NOMO-1 treated with dmso at 0.1 percent for 144 hours (cell line): ENCODE results near the gene SYNGR1.
"Not testable (repeated sequence)": the region's sequence is repeated elsewhere in the genome, so short reads cannot be mapped to it uniquely, and the experiment has no call there.

Experiments used
- DNase-seq: peaks from one replicate; lab custom pipeline; 2025; ENCODE audit not compliant: unreplicated experiment; lab: John Stamatoyannopoulos, UW

Gene SYNGR1

DNA sequence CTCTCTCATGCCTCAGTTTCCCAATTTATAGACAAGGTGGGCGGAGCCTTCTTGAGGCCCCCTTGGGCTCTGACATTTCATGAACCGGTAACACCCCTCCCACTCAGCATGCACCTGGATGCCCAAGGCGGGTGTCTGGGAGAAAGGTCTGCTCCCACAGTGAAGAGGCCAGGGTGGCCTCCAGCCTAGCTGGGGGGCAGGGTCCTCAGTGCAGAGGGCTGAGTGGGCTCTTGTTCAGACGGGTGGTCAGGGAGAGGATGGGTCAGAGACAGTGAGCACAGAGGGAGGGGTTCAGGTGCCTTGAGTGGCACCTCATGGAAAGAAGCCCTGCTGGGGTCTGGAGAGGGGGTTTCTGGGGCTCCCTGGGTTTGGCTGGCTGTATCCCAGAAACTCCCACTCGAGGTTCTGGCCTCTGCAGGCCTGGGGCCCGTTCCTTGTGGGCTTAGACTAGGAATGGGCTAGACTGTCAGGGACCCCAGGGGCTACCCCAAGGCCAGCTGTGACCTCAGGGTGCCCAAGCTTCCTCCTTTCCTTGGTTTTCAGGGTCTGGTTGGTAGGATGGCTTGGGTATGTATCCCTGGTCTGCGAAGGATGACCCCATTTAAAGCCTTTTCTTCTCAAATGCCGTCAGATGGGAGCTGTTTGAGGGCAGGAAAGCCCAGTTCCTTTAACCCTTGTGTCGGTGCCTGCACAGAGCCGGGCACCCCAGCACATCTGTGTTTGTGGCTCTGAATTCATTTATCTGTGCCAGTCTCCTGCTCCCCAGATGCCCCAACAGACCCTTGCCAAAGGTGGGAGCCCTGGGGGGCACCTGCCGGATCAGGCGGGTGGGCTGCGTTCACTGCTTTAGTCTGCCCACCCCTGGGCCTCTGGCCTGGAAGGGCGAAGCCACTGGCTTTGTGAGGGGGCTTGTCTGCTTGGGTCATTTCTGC is 1.2 kb downstream of the SYNGR1 start:
- no peak for DNase-seq

DNA sequence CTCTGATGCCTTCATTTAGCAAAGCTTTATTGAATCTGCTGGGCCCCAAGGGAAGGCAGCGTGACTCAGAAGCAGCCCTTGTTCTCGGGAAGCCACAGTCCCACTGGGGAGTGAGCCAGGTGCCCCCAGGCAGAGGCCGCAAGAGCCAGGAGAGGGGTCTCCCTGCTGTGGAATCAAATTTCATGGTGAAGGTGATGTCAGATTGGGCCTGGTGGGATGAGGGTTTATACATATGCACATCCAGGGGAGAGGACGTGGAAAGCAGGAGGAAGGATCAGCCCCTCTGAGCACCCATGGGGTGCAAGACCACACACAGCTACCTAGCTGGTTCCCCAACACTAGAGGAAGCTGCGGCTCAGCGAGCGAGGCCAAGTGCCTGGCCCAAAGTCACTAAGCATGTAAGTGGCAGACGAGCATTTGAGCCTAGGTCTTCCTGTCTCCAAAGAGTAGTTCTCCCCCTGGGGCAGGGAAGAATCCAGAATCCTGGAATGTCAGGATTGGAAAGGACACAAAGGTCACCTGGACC is 2.0 kb downstream of the SYNGR1 start:
- DNase-seq = no peak

DNA sequence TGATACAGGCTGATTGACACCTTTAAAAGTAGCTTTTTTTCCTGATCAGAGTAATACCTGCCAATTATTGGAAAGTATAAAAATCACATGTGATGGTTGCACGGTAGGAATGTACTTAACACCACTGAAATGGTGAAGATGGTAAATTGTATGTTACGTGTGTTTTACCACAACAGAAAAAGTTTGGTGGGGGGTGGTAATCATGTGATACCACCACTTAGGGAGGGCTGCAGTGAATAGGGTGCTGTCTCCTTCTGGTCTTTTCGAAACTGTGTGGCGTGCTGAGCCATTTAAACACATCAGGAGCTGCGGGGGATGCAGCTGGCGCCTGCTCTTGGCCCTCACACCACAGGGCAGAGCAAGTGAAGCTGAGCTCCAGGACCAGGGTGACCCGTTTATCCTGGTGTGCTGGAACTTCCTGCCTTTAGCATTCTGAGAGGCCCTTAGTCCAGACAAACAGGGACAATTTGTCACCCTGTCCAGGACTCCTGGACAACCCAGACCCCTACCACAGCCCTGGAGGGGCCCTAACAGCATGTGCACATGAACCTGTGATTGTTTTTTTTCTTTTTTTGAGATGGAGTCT is 2.6 kb downstream of the SYNGR1 start:
- no peak for DNase-seq

DNA sequence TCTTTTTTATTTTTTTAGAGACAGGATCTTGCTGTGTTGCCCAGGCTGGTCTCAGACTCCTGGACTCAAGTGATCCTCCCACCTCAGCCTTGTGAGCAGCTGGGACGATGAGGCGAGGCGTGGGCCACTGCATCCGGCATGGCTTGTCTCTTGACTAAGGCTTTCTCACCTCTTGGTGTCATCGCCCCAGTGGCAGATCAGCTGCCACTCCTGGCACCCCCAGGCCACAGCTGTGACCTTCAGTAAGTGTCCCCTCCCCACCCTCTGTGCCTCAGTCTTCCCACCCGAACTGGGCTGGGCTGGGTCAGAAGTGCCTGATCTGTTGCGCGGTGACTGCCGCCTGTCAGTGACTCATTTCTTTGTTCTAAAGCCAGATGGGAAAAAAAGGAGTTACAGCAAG is 3.6 kb downstream of the SYNGR1 start:
- no peak for DNase-seq

DNA sequence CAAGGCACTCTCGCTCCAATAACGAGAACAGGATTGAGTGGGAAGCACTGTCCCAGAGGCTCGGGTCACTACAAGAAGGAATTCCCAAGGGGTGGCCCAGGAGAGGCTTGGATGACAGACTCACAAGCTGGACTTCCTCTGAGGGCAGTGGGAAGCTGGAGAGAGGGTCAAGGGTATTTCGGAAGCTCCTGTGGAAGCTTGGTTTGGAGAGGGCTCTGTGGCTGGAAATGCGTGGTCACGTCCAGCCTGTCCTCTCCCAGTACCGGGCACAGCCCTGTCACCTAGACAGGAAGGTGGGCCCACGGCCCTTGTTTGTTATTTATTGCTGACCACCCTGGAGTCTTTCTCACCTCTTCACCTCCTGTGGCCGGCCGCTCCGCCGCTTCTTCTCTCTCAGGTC is 5.3 kb downstream of the SYNGR1 start:
- no peak for DNase-seq

DNA sequence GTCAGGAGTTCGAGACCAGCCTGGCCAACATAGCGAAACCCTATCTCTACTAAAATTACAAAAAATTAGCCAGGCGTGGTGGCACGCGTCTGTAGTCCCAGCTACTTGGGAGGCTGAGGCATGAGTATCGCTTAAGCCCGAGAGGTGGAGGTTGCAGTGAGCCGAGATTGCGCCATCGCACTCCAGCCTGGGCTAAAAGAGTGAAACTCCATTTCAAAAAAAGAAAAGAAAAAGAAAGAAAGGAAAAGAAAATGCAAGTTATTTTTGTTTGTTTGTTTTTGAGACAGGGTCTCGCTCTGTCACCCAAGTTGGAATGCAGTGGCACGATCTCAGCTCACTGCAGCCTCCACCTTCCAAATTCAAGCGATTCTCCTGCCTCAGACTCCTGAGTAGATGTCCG is 6.0 kb downstream of the SYNGR1 start:
- not testable (repeated sequence) for DNase-seq

DNA sequence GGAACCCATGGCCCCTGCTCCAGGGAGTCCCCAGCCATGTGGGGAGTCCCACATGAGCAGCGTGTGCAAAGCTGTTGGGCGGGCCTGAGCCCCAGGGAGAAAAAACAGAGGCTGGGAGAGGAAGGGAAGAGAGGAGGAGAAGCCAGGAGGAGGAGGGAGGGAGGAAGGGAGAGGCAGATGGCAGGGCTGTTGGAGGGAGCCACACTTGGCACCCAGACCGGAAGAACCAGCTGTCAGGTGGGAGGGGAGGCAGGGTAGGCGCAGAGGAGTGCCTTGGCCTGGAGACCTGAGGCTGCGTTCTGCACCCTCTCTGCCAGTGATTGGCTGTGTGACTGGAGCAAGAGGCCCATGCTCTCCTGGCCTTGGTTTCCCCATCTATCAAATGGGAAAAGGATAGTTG is 6.7 kb downstream of the SYNGR1 start:
- DNase-seq = no peak

DNA sequence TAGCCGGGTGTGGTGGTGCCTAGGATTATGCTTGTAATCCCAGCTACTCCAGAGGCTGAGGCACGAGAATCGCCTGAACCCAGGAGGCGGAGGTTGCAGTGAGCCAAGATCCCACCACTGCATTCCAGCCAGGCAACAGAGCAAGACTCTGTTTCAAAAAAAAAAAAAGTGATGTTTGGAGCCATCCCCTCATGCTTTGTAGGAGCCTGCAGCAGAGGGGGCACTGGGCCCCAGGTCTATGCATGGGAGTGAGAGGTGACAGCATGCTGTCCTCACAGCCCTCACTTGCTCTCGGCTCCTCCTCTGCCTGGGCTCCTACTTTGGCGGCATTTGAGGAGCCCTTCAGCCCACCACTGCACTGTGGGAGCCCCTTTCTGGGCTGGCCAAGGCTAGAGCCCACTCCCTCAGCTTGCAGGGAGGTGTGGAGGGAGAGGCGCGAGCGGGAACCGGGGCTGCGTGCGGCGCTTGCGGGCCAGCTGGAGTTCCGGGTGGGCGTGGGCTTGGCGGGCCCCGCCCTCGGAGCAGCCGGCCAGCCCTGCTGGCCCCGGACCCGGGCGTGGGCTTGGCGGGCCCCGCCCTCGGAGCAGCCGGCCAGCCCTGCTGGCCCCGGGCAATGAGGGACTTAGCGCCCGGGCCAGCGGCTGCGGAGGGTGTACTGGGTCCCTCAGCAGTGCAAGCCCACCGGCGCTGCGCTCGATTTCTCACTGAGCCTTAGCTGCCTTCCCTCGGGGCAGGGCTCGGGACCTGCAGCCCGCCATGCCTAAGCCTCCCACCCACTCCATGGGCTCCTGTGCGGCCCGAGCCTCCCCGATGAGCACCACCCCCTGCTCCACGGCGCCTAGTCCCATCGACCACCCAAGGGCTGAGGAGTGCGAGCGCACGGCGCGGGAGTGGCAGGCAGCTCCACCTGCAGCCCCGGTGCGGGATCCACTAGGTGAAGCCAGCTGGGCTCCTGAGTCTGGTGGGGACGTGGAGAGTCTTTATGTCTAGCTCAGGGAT is 7.6 kb downstream of the SYNGR1 start:
- not testable (repeated sequence) for DNase-seq

DNA sequence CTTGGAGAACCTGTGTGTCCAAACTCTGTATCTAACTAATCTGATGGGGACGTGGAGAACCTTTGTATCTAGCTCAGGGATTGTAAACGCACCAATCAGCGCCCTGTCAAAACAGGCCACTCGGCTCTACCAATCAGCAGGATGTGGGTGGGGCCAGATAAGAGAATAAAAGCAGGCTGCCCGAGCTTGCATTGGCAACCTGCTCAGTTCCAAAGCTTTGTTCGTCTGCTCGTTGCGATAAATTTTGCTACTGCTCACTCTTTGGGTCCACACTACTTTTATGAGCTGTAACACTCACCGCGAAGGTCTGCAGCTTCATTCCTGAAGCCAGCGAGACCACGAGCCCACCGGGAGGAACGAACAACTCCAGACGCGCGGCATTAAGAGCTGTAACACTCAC is 8.4 kb downstream of the SYNGR1 start:
- DNase-seq = not testable (repeated sequence)

DNA sequence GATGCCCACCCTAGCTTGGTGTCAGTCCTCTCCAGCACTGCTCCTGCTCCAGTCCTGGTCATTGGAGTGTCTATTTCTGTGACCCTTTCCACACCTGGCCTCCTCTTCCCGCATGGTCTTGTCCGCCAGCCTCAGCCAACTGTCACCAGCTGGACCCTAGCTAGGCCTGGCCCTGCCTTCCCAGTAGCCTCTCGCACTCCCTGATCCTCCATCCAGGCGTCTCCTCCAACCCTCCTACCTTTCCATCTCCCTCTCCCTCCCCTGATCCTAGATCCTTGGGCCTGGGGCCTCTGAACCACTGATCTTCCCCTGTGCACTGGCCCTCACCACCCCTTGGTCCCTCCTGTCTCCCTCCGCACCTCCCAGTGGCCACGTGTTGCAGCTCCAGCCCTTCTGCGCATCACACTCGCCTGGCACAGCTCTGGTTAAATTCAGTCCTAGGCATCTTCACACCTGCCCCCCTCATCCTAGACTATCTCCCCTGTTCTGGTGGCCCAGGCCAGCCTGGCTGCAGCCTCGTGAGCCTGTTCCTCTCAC is 9.9 kb downstream of the SYNGR1 start:
- DNase-seq = no peak

DNA sequence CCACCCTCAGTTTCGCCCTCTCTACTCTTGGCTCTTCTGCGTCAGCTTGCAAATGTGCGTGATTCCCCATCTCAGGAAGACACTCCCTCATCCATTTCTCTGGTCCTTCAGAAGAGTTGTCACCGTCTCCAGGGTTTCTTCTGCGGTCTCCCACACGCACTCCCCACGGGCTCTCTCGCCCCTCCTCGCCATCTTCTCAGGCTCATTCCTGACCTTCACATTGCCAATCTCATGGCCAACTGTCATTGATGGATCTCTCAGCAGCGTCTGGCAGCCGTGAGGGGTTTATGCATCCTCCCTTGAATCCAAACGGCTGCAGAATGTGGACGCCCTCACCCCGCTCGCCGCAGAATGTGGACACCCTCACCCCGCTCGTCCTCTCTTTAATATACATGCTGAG is 10.5 kb downstream of the SYNGR1 start:
- no peak for DNase-seq

DNA sequence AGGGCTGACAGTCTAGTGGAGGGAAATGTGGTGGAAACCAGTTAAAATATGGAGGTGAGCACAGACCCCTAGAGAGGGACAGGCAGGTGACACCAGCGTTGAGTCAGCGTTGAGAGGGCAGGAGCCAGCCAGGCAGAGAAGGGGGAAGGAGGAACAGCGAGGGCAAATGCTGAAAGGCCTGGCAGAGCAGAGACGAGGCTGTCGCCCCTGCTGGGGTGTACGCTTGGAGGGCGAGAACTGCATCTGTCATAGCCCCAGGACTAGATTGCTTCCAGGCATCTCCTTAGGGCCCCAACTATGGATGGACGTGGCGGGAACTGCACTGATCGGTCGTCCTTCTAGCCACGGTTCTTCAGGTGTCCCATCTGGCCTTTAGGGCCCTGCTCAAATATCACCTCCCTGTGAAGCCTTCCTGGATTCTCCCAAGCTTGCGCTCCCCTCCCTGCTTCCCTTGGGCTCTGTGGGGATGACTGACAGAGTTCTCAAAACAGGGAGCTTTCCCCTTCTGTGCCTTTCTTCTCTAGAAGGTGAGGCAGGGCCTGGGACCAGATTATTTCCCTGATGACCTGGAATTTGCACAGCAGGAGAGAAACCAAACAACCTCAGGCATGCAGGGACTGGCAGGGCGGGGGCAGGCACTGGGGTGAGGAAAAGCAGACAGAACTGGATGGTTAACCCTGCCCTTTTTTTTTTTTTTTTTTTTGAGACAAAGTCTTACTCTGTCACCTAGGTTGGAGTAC is 11.1 kb downstream of the SYNGR1 start:
- no peak for DNase-seq

DNA sequence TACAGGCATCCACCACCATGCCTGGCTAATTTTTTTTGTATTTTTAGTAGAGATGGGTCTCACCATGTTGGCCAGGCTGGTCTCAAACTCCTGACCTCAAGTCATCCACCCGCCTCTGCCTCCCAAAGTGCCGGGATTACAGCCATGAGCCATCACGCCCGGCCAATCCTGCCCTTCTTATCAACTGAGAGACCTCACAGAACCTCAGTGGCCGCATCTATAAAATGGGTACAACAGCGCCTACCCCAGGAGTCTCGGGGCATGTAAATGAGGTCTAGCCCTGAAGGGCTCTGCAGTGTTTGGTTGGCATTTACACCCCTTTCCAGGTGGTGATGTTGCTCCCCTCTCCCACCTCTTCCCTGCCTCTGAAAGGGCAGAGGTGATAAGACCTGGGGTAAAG is 11.7 kb downstream of the SYNGR1 start:
- DNase-seq = no peak

DNA sequence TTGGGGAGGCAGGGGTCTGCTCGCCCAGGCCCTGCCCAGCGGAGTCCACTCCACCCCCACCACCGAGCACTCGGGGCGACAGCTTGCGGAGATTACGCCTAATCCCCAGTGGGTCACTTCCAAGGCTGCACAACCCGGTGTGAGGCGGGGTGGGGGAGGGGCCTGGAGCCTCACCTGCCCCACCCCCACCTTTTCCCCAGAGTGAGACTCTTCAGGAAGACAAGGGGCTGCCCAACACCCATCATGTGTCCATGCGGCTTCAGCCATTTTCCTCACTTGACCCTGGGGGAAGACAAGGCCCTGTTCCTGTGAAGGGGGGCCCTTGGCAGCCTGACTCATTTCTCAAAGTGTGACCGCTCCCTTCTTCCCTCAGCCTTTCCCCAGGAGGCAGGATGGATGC is 12.5 kb downstream of the SYNGR1 start:
- DNase-seq = no peak

DNA sequence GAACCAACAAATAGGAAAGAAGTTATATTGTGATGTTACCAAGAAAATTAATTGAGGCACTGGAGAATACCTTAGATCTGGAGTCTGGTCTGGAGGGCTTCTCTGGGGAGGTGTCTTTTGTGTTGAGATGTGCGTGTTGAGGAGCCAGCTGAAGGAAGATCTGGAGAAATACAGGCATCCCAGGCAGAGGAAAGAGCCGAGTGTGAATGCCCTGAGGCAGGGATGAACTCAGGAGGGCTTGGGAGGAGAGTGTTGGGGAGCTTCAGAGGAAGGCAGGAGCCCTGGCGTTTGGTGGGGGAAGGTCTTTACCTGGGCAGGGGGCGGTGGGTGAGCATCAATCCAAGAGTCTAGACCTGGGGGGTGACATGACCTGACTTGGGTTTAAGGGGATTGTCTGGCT is 13.1 kb downstream of the SYNGR1 start:
- DNase-seq = no peak

DNA sequence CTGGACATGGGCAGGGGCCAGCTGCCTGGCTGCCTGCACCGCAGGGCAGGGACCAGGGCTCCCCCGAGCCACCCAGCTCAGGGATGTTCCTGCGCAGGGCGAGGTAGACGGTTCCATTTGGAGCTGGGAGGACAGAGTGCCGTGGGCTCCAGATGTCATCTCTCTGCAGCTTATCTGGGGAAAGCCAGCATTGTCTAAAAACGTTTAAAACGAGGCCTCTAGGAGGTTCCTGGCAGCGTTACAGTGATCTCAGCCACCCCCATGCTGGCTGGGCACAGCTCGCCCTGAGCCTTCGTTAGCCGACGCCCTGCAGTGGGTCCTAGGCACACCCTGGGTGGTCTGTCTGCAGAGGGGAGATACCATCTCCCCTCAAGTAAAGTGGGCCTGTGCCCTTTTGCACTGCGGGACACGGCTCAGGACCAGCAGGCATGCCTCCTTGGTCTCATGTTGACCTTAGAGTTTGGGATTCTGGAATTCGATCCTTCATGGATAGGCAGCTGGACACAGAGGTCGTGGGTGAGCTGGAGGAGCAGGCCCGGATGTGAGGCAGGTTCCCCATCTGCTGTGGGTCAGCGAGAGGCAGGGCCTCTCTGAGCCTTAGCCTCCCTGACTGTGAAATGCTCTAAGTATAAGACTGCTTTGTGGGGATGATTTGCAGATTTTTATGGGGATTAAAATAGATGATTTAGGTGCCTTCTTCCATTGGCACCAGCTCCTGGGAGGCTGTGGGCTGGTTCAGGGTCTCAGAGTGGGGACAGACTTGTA is 14.1 kb downstream of the SYNGR1 start:
- DNase-seq = no peak

DNA sequence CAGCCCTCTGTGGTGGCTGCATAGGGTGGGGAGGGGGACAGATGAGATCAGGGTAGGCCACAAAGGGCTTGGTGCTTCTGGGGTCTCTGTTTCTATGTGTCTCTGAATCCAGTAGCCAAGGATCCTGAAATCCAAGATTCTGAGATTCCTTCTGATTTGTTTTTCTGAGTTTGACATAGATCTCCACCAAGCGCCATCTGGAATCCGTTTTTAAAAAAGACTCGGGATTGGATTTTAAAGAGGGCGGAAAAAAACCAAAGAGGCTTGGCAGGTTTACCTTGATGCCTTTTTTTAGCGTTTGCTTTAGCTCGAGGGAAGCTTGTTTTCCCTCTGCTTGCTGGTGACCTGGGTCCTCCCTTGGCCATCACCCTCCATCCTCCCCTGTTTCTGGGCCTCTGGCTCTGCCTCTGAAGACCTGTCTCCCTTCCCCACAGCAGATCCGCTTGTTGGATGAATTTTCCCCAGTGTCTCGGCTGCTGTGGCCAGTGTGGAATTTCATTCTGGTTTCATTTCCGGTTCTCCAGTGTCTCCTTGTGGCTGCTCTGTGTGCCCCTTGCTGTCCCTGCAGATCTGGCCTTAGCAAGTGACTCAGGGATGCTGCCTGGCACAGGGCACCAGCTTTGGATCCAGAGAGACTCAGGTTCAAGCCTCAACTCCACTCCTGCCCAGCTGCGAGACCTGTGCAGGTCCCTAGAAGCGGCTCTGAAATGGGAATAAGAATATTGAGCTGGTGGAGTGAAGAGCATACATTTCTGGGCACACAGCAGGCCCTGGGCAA is 15.1 kb downstream of the SYNGR1 start:
- DNase-seq = no peak

DNA sequence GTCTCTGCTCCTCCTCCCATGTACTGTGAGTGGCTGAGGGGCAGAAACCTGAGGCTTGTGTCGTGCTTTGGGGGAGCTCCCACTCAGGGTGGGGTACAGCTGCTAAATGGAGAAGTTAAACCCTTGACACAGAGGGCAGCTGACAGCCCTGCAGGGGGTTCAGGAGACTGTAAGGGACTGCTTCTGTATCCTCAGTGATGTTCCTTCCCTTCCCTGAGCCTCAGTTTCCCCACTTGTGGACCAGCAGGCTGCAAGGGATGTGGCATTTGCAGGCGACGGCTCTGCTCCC is 15.6 kb downstream of the SYNGR1 start:
- DNase-seq = no peak

DNA sequence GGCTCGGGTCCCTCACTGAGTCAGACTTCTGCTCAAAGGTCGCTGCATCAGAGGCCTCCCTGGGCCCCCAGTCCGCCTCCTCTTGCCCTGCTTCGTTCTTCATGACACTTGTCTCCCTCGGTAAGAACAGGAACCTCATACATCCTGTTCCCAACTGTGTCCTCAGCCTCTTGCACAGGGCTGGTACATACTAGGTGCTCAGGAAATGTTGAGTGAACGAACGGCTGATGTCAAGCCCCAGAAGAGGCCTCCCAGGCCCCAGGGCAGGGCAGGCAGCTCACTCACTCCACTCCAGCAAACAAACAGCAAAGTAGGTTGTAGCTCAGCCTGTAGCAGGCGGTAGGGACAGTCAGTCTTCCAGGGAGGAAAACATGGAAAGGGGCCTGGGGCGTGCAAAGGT is 17.2 kb downstream of the SYNGR1 start:
- peak; percentile 5 for DNase-seq
